ENCODE measurements around the gene SPEF2. TPM values are rescaled to one million over a fixed set of nuclear protein-coding genes. Genes with fewer than 3 reads are reported as not detected.

The SPEF2 gene
- total RNA-seq, 1 donor from 2014 or later: 10.8 TPM

DNA sequence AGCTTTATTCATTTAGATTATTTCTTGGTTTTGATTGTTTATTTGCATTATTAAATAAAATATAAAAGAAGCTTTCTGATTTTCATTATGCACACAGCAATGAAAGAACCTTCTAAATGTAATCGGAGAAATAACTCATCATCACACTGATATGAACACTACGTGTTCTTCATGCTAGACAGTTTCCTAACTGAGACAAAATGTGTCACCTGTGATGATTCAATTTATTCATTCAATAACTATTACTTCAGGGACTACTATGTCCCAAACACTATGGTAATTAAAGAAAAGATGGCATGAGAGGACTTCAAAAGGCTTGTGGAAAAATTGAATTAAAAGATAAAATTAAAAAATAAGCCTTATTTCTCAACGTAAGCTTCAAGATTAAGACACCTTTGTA, 118.1 kb downstream of the SPEF2 start:
- Histone ChIP-seq H3K36me3 (no peaks in the 10 kb centered on the region), H3K27me3 (no peaks in the 10 kb centered on the region), H3K4me3 (no peak overlapping the region), H3K27ac (no peak overlapping the region), H3K4me1 (no peaks in the 10 kb centered on the region), H3K9me3 (peaks cover 4% of the 10 kb centered on the region)
- no peak for DNase-seq (ENCODE audit: extremely low spot score in 2 of 2)
- TF ChIP-seq POLR2AphosphoS5 (IDR thresholded peaks at IDR 0.05; ENCODE audit: insufficient read depth in 1 of 2, low read depth in 1 of 2) (no peak), POLR2A (IDR thresholded peaks at IDR 0.05) (no peak)
- TF ChIP-seq, protein P1, sequence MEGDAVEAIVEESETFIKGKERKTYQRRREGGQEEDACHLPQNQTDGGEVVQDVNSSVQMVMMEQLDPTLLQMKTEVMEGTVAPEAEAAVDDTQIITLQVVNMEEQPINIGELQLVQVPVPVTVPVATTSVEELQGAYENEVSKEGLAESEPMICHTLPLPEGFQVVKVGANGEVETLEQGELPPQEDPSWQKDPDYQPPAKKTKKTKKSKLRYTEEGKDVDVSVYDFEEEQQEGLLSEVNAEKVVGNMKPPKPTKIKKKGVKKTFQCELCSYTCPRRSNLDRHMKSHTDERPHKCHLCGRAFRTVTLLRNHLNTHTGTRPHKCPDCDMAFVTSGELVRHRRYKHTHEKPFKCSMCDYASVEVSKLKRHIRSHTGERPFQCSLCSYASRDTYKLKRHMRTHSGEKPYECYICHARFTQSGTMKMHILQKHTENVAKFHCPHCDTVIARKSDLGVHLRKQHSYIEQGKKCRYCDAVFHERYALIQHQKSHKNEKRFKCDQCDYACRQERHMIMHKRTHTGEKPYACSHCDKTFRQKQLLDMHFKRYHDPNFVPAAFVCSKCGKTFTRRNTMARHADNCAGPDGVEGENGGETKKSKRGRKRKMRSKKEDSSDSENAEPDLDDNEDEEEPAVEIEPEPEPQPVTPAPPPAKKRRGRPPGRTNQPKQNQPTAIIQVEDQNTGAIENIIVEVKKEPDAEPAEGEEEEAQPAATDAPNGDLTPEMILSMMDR (IDR thresholded peaks at IDR 0.05): no peak
- intact Hi-C loops (cut with DNase I): no loop called here

DNA sequence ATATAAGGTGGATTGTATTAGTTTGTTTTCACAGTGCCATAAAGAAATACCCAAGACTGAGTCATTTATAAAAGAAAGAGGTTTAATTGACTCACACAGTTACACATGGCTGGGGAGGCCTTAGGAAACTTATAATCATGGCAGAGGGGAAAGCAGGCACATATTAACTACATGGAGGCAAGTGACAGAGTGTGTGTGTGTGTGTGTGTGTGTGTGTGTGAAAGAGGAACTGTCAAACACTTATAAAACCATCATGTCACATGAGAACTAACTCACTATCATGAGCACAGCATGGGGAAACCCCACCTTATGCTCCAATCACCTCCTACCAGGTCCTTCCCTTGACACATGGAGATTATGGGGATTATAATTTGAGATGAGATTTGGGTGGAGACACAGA, 118.6 kb downstream of the SPEF2 start:
- H3K27ac ChIP-seq: no peak overlapping the region
- no peaks in the 10 kb centered on the region for H3K36me3 ChIP-seq
- no peaks in the 10 kb centered on the region for H3K4me1 ChIP-seq
- TF ChIP-seq, protein P1 (IDR thresholded peaks at IDR 0.05): no peak
- no peak for TF ChIP-seq POLR2AphosphoS5 (IDR thresholded peaks at IDR 0.05; ENCODE audit: insufficient read depth in 1 of 2, low read depth in 1 of 2)
- TF ChIP-seq POLR2A (IDR thresholded peaks at IDR 0.05): no peak
- no peak overlapping the region for H3K4me3 ChIP-seq
- no peaks in the 10 kb centered on the region for H3K27me3 ChIP-seq
- H3K9me3 ChIP-seq: peaks cover 4% of the 10 kb centered on the region
- DNase-seq (ENCODE audit: extremely low spot score in 2 of 2): no peak
- intact Hi-C loops (cut with DNase I): no loop called here

DNA sequence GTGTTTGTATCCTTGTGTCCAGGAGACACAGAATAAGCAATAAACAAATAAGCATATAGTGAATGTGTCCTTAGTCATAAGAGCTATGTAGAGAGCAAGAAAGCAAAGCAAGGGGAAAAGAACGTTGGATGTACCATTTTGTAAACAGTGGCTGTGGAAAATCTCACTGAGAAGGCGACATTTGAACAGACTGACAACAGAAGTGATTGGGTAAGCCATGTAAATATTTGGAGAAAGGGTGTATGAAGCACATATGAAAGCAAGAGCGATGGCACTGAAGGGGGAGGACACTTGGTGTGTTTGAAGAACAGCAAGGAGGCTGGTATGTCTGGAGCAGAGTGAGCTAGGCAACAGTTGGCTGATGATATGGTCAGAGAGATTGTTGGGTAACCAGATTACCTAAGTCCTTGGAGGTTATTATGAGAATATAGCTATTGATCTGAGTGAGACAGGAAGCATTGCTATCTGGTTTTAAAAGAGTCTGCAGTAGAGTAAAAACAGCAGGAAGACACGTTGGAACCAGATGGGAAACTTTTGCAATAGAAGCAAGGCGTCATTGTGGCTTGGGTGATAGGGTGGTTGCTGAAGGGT, 123.6 kb downstream of the SPEF2 start:
- H3K9me3 ChIP-seq: peaks cover 4% of the 10 kb centered on the region
- H3K27me3 ChIP-seq: no peaks in the 10 kb centered on the region
- H3K4me1 ChIP-seq: no peaks in the 10 kb centered on the region
- H3K4me3 ChIP-seq: no peak overlapping the region
- TF ChIP-seq, protein P1 (IDR thresholded peaks at IDR 0.05): no peak
- TF ChIP-seq POLR2AphosphoS5 (IDR thresholded peaks at IDR 0.05; ENCODE audit: insufficient read depth in 1 of 2, low read depth in 1 of 2) (no peak), POLR2A (IDR thresholded peaks at IDR 0.05) (no peak)
- H3K36me3 ChIP-seq: no peaks in the 10 kb centered on the region
- H3K27ac ChIP-seq: no peak overlapping the region
- intact Hi-C loops (cut with DNase I): no loop called here
- no peak for DNase-seq (ENCODE audit: extremely low spot score in 2 of 2)

DNA sequence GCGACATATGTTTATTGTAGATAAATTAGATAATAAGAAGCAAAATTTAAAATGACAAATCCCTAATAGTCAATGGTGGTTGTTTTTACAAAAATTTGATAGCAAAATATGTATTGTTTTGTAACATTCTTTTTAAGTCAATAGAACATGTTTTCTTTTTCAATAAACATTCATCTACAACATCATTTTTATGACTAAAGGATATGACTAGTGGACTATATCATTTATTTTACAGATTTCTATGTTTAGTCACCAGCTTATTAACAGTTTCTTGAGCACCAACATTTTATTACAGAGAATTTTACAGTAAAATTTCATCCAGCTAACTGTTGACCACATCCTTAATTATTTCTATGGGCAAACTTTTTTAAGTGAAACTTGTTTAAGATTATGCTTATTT, 124.3 kb downstream of the SPEF2 start:
- H3K36me3 ChIP-seq: no peaks in the 10 kb centered on the region
- no peak for TF ChIP-seq POLR2AphosphoS5 (IDR thresholded peaks at IDR 0.05; ENCODE audit: insufficient read depth in 1 of 2, low read depth in 1 of 2)
- TF ChIP-seq, protein P1 (IDR thresholded peaks at IDR 0.05): no peak
- no peak for TF ChIP-seq POLR2A (IDR thresholded peaks at IDR 0.05)
- H3K4me3 ChIP-seq: no peak overlapping the region
- H3K9me3 ChIP-seq: no peaks in the 10 kb centered on the region
- intact Hi-C loops (cut with DNase I): no loop called here
- no peak overlapping the region for H3K27ac ChIP-seq
- no peak for DNase-seq (ENCODE audit: extremely low spot score in 2 of 2)
- H3K4me1 ChIP-seq: no peaks in the 10 kb centered on the region
- H3K27me3 ChIP-seq: no peaks in the 10 kb centered on the region

DNA sequence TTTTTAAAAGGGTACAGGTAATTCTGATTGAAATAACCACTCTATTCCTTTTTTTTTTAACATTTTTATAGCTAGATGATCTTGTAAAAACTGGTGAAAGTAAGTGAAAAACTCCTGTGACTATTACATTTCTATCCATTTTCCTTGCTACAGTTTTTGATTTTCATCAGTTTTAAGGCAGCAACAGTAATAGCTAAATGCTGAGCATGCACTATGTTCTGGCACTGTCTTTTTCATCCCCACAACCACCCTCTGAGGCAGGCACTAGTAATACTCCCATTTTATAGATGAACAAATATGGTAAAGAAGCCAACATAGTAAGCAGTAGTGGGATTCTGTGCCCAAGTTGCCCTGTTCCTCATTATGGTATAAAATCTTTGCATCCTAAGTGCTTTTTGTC, 126.0 kb downstream of the SPEF2 start:
- intact Hi-C loops (cut with DNase I): no loop called here
- TF ChIP-seq POLR2A (IDR thresholded peaks at IDR 0.05) (no peak), POLR2AphosphoS5 (IDR thresholded peaks at IDR 0.05; ENCODE audit: insufficient read depth in 1 of 2, low read depth in 1 of 2) (no peak)
- TF ChIP-seq, protein P1 (IDR thresholded peaks at IDR 0.05): no peak

More for the DNA sequence above, 126.0 kb downstream of the SPEF2 start:
- no peaks in the 10 kb centered on the region for H3K4me1 ChIP-seq
- no peak overlapping the region for H3K4me3 ChIP-seq
- H3K27me3 ChIP-seq: no peaks in the 10 kb centered on the region
- H3K36me3 ChIP-seq: no peaks in the 10 kb centered on the region
- H3K9me3 ChIP-seq: no peaks in the 10 kb centered on the region
- H3K27ac ChIP-seq: no peak overlapping the region
- no peak for DNase-seq (ENCODE audit: extremely low spot score in 2 of 2)

All from vagina (tissue), 2 donors.